T-helper 1 cell treated with Interleukin-12 subunit alpha and Interleukin-12 subunit beta and Interleukin-4 antibody, amounts not matched to agents 30 ng/mL and 1 ng/mL, for 36 hours (primary cell): ENCODE data around the gene PSMD5. TPM values are rescaled to one million over a fixed set of nuclear protein-coding genes. Genes with fewer than 3 reads are reported as not detected.

Experiments used
- intact Hi-C: fragments of 100-400 bp; cut with micrococcal nuclease; formaldehyde crosslinking; loops from one replicate; pipeline ENCODE4 v1.15.1; 2024
- total RNA-seq: library from RNA; stranded (reverse); gene quantifications from 2 replicates; pipeline ENCODE4 v1.2.3, GENCODE V29; 2022

The PSMD5 gene
- total RNA-seq, 1 donor from 2014 or later = 53.3 TPM

- intact Hi-C loops = no loop called here
These were observed 14.8 kb upstream of the PSMD5 start for GRCh38 chr9:120857481-120857880.

GRCh38 chr9:120856700-120857099, 14.0 kb upstream of the PSMD5 start:
- intact Hi-C loops = no loop called here

GRCh38 chr9:120855827-120856670, 13.3 kb upstream of the PSMD5 start:
- intact Hi-C loops = no loop called here

GRCh38 chr9:120854596-120855327, 12.0 kb upstream of the PSMD5 start:
- intact Hi-C loops = no loop called here

- intact Hi-C loops = no loop called here
These were observed 10.5 kb upstream of the PSMD5 start for GRCh38 chr9:120853198-120853597.

GRCh38 chr9:120852240-120853010, 9.7 kb upstream of the PSMD5 start:
- intact Hi-C loops = no loop called here

- intact Hi-C loops = no loop called here
These were observed 8.7 kb upstream of the PSMD5 start for GRCh38 chr9:120851449-120851848.

GRCh38 chr9:120850315-120850714, 7.6 kb upstream of the PSMD5 start:
- intact Hi-C loops = no loop called here

- intact Hi-C loops = loop anchor here (1.0 to 2.0 kb wide), 3 partner anchors 45 to 89 kb away; no protein-coding TSS in a partner anchor
These were observed 4.2 kb upstream of the PSMD5 start for GRCh38 chr9:120846906-120847305.

- intact Hi-C loops = loop anchor here (1.0 to 2.0 kb wide), 3 partner anchors 46 to 90 kb away; no protein-coding TSS in a partner anchor
These were observed 3.6 kb upstream of the PSMD5 start for GRCh38 chr9:120846251-120846889.

- intact Hi-C loops = no loop called here
These were observed 2.5 kb upstream of the PSMD5 start for GRCh38 chr9:120845255-120845654.

- intact Hi-C loops = loop anchor here (1.0 to 2.0 kb wide), 5 partner anchors 26 to 359 kb away; partner anchors contain the start of genes CDK5RAP2 and RAB14
These were observed 615 bp downstream of the PSMD5 start for GRCh38 chr9:120841930-120842684.

- intact Hi-C loops = no loop called here
These were observed 3.6 kb downstream of the PSMD5 start for GRCh38 chr9:120839146-120839545.

GRCh38 chr9:120837921-120838320, 4.8 kb downstream of the PSMD5 start:
- intact Hi-C loops = no loop called here

- intact Hi-C loops = no loop called here
These were observed 9.4 kb downstream of the PSMD5 start for GRCh38 chr9:120833325-120833724.

GRCh38 chr9:120832807-120833206, 9.9 kb downstream of the PSMD5 start:
- intact Hi-C loops = no loop called here

- intact Hi-C loops = no loop called here
These were observed 11.9 kb downstream of the PSMD5 start for GRCh38 chr9:120830865-120831264.

GRCh38 chr9:120830151-120830550, 12.6 kb downstream of the PSMD5 start:
- intact Hi-C loops = no loop called here

GRCh38 chr9:120829650-120830049, 13.1 kb downstream of the PSMD5 start:
- intact Hi-C loops = no loop called here

- intact Hi-C loops = no loop called here
These were observed 22.6 kb downstream of the PSMD5 start for GRCh38 chr9:120820095-120820494.
